ENCODE measurements around the gene CBX1.

- TF ChIP-seq CTCF (IDR thresholded peaks at IDR 0.05) (peak; percentile 74 to 85 (median 75)), EP300 (IDR thresholded peaks at IDR 0.05) (no peak)
Observed at GRCh38 chr17:48131216-48131824, 30.0 kb upstream of the CBX1 start.
